Neuronal stem cell (in vitro differentiated cells): ENCODE measurements around the gene APC.

Experiments used
- DNase-seq: peaks from one replicate; pipeline ENCODE4 v3.0.0-alpha.2; 2013; ENCODE audit warnings: low spot score
- H2AFZ ChIP-seq: one replicate; pipeline ENCODE4 v1.6.1; 2013; ENCODE audit warnings: mild to moderate bottlenecking, low read length, inconsistent platforms
- H2AK5ac ChIP-seq: 2 replicates; pipeline ENCODE4 v1.6.1; 2013; ENCODE audit warnings: low read depth, mild to moderate bottlenecking, inconsistent platforms, low read length, moderate library complexity, mixed read lengths
- H2BK120ac ChIP-seq: 2 replicates; pipeline ENCODE4 v1.6.1; 2013; ENCODE audit warnings: low read depth, mild to moderate bottlenecking, inconsistent platforms, low read length, moderate library complexity, mixed read lengths
- H2BK12ac ChIP-seq: one replicate; pipeline ENCODE4 v1.6.1; 2013; ENCODE audit warnings: low read length, inconsistent platforms
- H2BK15ac ChIP-seq: 2 replicates; pipeline ENCODE4 v1.6.1; 2013; ENCODE audit warnings: mild to moderate bottlenecking, low read length, inconsistent platforms, mixed read lengths
- H2BK5ac ChIP-seq: one replicate; pipeline ENCODE4 v1.6.1; 2013; ENCODE audit warnings: inconsistent platforms, mild to moderate bottlenecking, low read length, moderate library complexity
- H3K14ac ChIP-seq: one replicate; pipeline ENCODE4 v1.6.1; 2013; ENCODE audit warnings: low read length, inconsistent platforms
- H3K18ac ChIP-seq: 2 replicates; pipeline ENCODE4 v1.6.1; 2013; ENCODE audit warnings: low read length, inconsistent platforms
- H3K23ac ChIP-seq: 2 replicates; pipeline ENCODE4 v1.6.1; 2013; ENCODE audit warnings: low read depth, mild to moderate bottlenecking, mixed read lengths, low read length, inconsistent platforms; ENCODE audit not compliant: poor library complexity
- H3K27ac ChIP-seq: replicated peaks from 3 replicates; pipeline ENCODE4 v1.5.1; 2013; ENCODE audit warnings: low read length, inconsistent platforms
- H3K27me3 ChIP-seq, 3 experiments: 2 replicates each; pipeline ENCODE4 v1.6.1; 2013; ENCODE audit warnings: low read length in 3 of 3, mild to moderate bottlenecking in 2 of 3, inconsistent platforms in 1 of 3, low read depth in 1 of 3, mixed read lengths in 1 of 3, moderate library complexity in 1 of 3; ENCODE audit not compliant: control insufficient read depth in 3 of 3, insufficient read depth in 3 of 3
- H3K36me3 ChIP-seq, 2 donors: replicated peaks in 1 of 2; 2 replicates each; pipeline ENCODE4 v1.6.1; 2013; ENCODE audit warnings: low read length in 2 of 2; ENCODE audit not compliant: control insufficient read depth in 2 of 2, insufficient read depth in 2 of 2
- H3K4ac ChIP-seq: 2 replicates; pipeline ENCODE4 v1.6.1; 2013; ENCODE audit warnings: inconsistent platforms, mild to moderate bottlenecking, low read length, moderate library complexity
- H3K4me1 ChIP-seq, 2 donors: 1 replicate in 1 of 2; 2 replicates in 1 of 2; pipeline ENCODE4 v1.6.1; 2013; ENCODE audit warnings: low read length in 2 of 2, low read depth in 1 of 2; ENCODE audit not compliant: control insufficient read depth in 2 of 2, insufficient read depth in 1 of 2
- H3K4me2 ChIP-seq: one replicate; pipeline ENCODE4 v1.6.1; 2013; ENCODE audit warnings: mild to moderate bottlenecking, low read length, inconsistent platforms; ENCODE audit not compliant: insufficient read depth, poor library complexity, severe bottlenecking
- H3K4me3 ChIP-seq, 2 donors: 2 replicates each; pipeline ENCODE4 v1.5.1; 2013; ENCODE audit warnings: low read length in 2 of 2, mild to moderate bottlenecking in 2 of 2, inconsistent platforms in 1 of 2, moderate library complexity in 1 of 2
- H3K79me1 ChIP-seq: one replicate; pipeline ENCODE4 v1.6.1; 2013; ENCODE audit warnings: low read depth, mild to moderate bottlenecking, inconsistent platforms, low read length, moderate library complexity
- H3K9ac ChIP-seq: one replicate; pipeline ENCODE4 v1.6.1; 2013; ENCODE audit warnings: mild to moderate bottlenecking, low read depth, low read length, inconsistent platforms; ENCODE audit not compliant: poor library complexity
- H3K9me3 ChIP-seq, 2 donors: replicated peaks in 1 of 2; 2 replicates each; pipeline versions ENCODE3 to v1.6.1; 2013; ENCODE audit warnings: low read length in 2 of 2, mild to moderate bottlenecking in 2 of 2, inconsistent platforms in 1 of 2, low read depth in 1 of 2, mixed read lengths in 1 of 2, moderate library complexity in 1 of 2; ENCODE audit not compliant: control insufficient read depth in 2 of 2, insufficient read depth in 1 of 2
- H4K8ac ChIP-seq: one replicate; pipeline ENCODE4 v1.6.1; 2013; ENCODE audit warnings: low read depth, mild to moderate bottlenecking, inconsistent platforms, low read length, moderate library complexity
- H4K91ac ChIP-seq: one replicate; pipeline ENCODE4 v1.6.1; 2013; ENCODE audit warnings: low read length, low read depth, mild to moderate bottlenecking, inconsistent platforms; ENCODE audit not compliant: poor library complexity
- WGBS, 2 donors: extraction: QIAGEN DNeasy Blood & Tissue Kit; methylation state at CpG; one replicate each; pipeline ENCODE4 v1.1.7; 2013; ENCODE audit warnings: missing lambda C conversion rate in 2 of 2, mixed read lengths in 1 of 2; ENCODE audit not compliant: insufficient read length in 2 of 2, insufficient replicate concordance in 1 of 2; ENCODE audit errors: extremely low coverage in 2 of 2; 5-methylcytosine and 5-hydroxymethylcytosine counted together

APC gene

GRCh38 chr5:112694853-112695709 lies 42.6 kb upstream of the APC start:
- Histone ChIP-seq H3K9me3 (peaks cover 0 to 3% of the 10 kb centered on the region in 2 donors), H3K4ac (no peak overlapping the region), H4K8ac (no peak overlapping the region), H2BK120ac (no peak overlapping the region), H2BK15ac (no peak overlapping the region), H3K36me3 (no peaks in the 10 kb centered on the region), H3K4me3 (no peak overlapping the region), H3K23ac (no peak overlapping the region), H2BK12ac (no peak overlapping the region), H3K79me1 (no peaks in the 10 kb centered on the region), H3K27me3 (no peaks in the 10 kb centered on the region), H3K9ac (no peak overlapping the region), H3K18ac (no peak overlapping the region), H4K91ac (no peak overlapping the region), H3K27ac (no peak overlapping the region), H3K4me1 (peaks cover 0 to 2% of the 10 kb centered on the region in 2 donors), H2BK5ac (no peak overlapping the region), H2AFZ (no peak overlapping the region), H3K4me2 (no peak overlapping the region), H2AK5ac (no peak overlapping the region), H3K14ac (no peak overlapping the region)
- no peak for DNase-seq
- WGBS, 2 donors: no CpG with 5 or more reads among the region's 3 CpGs

- Histone ChIP-seq H3K14ac (no peak overlapping the region), H3K4me1 (peaks cover 0 to 2% of the 10 kb centered on the region in 2 donors), H2BK120ac (no peak overlapping the region), H3K9ac (no peak overlapping the region), H3K18ac (no peak overlapping the region), H3K9me3 (no peaks in the 10 kb centered on the region), H3K4ac (no peak overlapping the region), H4K91ac (no peak overlapping the region), H3K27me3 (no peaks in the 10 kb centered on the region), H3K79me1 (no peaks in the 10 kb centered on the region), H2BK15ac (no peak overlapping the region), H2BK12ac (no peak overlapping the region), H3K27ac (no peak overlapping the region), H3K4me2 (no peak overlapping the region), H3K23ac (no peak overlapping the region), H2AK5ac (no peak overlapping the region), H3K4me3 (no peak overlapping the region), H2BK5ac (no peak overlapping the region), H3K36me3 (no peaks in the 10 kb centered on the region), H2AFZ (no peak overlapping the region), H4K8ac (no peak overlapping the region)
- no peak for DNase-seq
- no CpG with 5 or more reads among the region's 5 CpGs for WGBS, 2 donors
Observed at GRCh38 chr5:112696786-112697185, 40.9 kb upstream of the APC start.

- Histone ChIP-seq H3K79me1 (no peaks in the 10 kb centered on the region), H3K27me3 (no peaks in the 10 kb centered on the region), H3K27ac (no peak overlapping the region), H3K4me3 (no peak overlapping the region), H2AK5ac (no peak overlapping the region), H2BK5ac (no peak overlapping the region), H4K8ac (no peak overlapping the region), H2BK15ac (no peak overlapping the region), H2BK12ac (no peak overlapping the region), H3K4me1 (peaks cover 0 to 2% of the 10 kb centered on the region in 2 donors), H3K9ac (no peak overlapping the region), H2BK120ac (no peak overlapping the region), H2AFZ (peak overlapping the region; percentile 30), H3K4ac (no peak overlapping the region), H3K14ac (no peak overlapping the region), H3K9me3 (no peaks in the 10 kb centered on the region), H3K23ac (no peak overlapping the region), H3K4me2 (no peak overlapping the region), H4K91ac (no peak overlapping the region), H3K36me3 (no peaks in the 10 kb centered on the region), H3K18ac (no peak overlapping the region)
- WGBS, 2 donors: no CpG with 5 or more reads among the region's 2 CpGs
- no peak for DNase-seq
Observed at GRCh38 chr5:112697322-112697721, 40.4 kb upstream of the APC start.

GRCh38 chr5:112697833-112698232 lies 39.9 kb upstream of the APC start:
- Histone ChIP-seq H3K4me1 (peaks cover 0 to 2% of the 10 kb centered on the region in 2 donors), H3K79me1 (no peaks in the 10 kb centered on the region), H3K14ac (no peak overlapping the region), H3K4ac (no peak overlapping the region), H3K4me3 (no peak overlapping the region), H2BK5ac (no peak overlapping the region), H2BK12ac (no peak overlapping the region), H2BK15ac (no peak overlapping the region), H3K27me3 (no peaks in the 10 kb centered on the region), H4K8ac (no peak overlapping the region), H3K9ac (no peak overlapping the region), H2AFZ (no peak overlapping the region), H4K91ac (no peak overlapping the region), H3K9me3 (no peaks in the 10 kb centered on the region), H2BK120ac (no peak overlapping the region), H2AK5ac (no peak overlapping the region), H3K4me2 (no peak overlapping the region), H3K36me3 (no peaks in the 10 kb centered on the region), H3K23ac (no peak overlapping the region), H3K27ac (no peak overlapping the region), H3K18ac (no peak overlapping the region)
- DNase-seq: no peak
- no CpG with 5 or more reads among the region's 2 CpGs for WGBS, 2 donors
